H1 (cell line): ENCODE data around the gene RNF168. TPM values are rescaled to one million over a fixed set of nuclear protein-coding genes. Genes with fewer than 3 reads are reported as not detected.

Source experiments
- BRCA1 ChIP-seq: IDR thresholded peaks from 2 replicates; pipeline ENCODE4 v1.6.1; 2012; ENCODE audit warnings: low read depth, low read length, improper control_type of control experiment
- POU5F1 ChIP-seq: IDR thresholded peaks from 2 replicates; pipeline ENCODE4 v1.6.1; 2011; ENCODE audit warnings: low read depth, mild to moderate bottlenecking, low read length, moderate library complexity
- SAP30 ChIP-seq: fragments of 300-600 bp; sonication (generic); IDR thresholded peaks from 2 replicates; pipeline ENCODE4 v1.7.1; 2012; ENCODE audit warnings: low read length, moderate library complexity, mild to moderate bottlenecking, inconsistent platforms; ENCODE audit not compliant: insufficient read depth, insufficient replicate concordance
- SUZ12 ChIP-seq: fragments of 200-600 bp; sonication (generic); IDR thresholded peaks from 2 replicates; pipeline ENCODE4 v1.6.1; 2012; ENCODE audit warnings: mild to moderate bottlenecking, inconsistent platforms, low read length, moderate library complexity, mixed read lengths
- polyA plus RNA-seq, 7 experiments: library from polyadenylated mRNA; depleted of rRNA in 3 of 7; stranded (reverse) in 5 of 7; unstranded in 2 of 7; fragments of >200 nt in 5 of 7; fragments of 200-250 nt in 2 of 7; gene quantifications; 1 replicate in 5 of 7; 2 replicates in 1 of 7; 4 replicates in 1 of 7; pipeline versions ENCODE4 v1.2.1 to v1.2.3, GENCODE V29; 2011 to 2013; ENCODE audit warnings: missing spikeins in 2 of 7, mixed read lengths in 2 of 7
- total RNA-seq: library from RNA; stranded (reverse); fragmentation: NEBNext Ultra II Directional; extraction: Animal tissue kit (Norgen Biotek cat#: 25700); gene quantifications from 2 replicates; pipeline ENCODE4 v1.2.1, GENCODE V29; 2021

The RNF168 gene
- total and polyA plus RNA-seq, 2 of the 8 experiments (the other 6 are each of a cell fraction or from before 2014, with no cell fraction given), result 6.3 to 63.5 TPM

DNA sequence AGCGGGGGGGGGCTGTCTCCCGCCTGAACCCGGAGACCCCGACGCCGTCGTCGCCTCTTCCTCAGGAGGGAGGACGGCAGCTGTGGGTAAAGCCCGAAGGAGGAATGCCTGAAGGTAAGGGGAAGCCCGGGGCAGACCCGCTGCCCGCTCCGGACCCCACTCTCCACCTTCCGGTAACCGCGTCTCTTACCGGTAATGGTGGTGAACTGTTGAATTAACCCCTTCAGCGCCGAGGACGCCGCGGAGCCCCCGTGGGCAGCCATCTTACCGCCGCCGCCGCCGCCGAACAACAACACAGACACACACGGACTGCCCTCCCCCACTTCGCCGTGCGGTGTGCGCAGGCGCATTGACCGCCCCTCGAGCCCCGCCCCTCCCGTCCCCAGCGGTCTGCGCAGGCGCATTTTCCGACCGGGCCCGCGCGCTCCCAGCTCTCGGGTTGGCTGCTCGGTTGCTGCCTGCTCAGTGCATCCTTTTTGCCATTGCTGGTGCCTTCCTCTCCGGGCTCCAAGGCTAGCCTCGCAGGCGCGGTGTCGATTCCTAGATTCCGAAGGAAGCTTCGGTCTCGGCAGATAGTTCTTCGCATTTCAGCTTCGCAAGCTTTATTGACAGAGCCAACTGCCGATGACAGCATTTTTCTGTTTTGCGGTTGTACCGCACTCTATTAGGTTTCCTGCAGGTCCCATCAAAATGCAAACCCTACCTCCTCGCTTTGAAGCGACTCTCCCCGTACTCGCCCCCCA is 71.3 kb downstream of the RNF168 start, which contains the start of gene UBXN7 (continued):
- no peak for TF ChIP-seq SAP30
- TF ChIP-seq BRCA1, result no peak
- TF ChIP-seq POU5F1, result no peak
- no peak for TF ChIP-seq SUZ12
